AG04450 (cell line): ENCODE results near the gene DBH. TPM values are rescaled to one million over a fixed set of nuclear protein-coding genes. Genes with fewer than 3 reads are reported as not detected.

Source experiments
- CTCF ChIA-PET: fragments of 300-600, 350-600 bp; formaldehyde crosslinking; extraction: SDS; loops from one replicate; lab custom pipeline; 2022; ENCODE audit warnings: antibody characterized with exemption, inconsistent platforms; lab: Charles Lee
- POLR2A ChIA-PET: fragments of 350-600 bp; formaldehyde crosslinking; extraction: SDS; loops from one replicate; lab custom pipeline; 2021; ENCODE audit warnings: antibody characterized with exemption, inconsistent platforms; lab: Yijun Ruan, JAX
- DNase-seq: peaks from one replicate; pipeline ENCODE4 v3.0.0-alpha.2; 2011; ENCODE audit warnings: low read depth, low spot score
- H3K27ac ChIP-seq: one replicate; pipeline ENCODE4 v1.5.1; 2012; ENCODE audit warnings: low read depth, low read length, control low read depth
- H3K27me3 ChIP-seq: one replicate; pipeline ENCODE4 v1.6.0; 2012; ENCODE audit warnings: low read length; ENCODE audit not compliant: control insufficient read depth, insufficient read depth
- H3K4me3 ChIP-seq: 2 replicates; pipeline ENCODE4 v1.5.1; 2011; ENCODE audit warnings: mild to moderate bottlenecking, low read depth, low read length, control low read depth
- H3K9me3 ChIP-seq: 2 replicates; pipeline ENCODE4 v1.5.1; 2012; ENCODE audit warnings: low read length; ENCODE audit not compliant: control insufficient read depth, insufficient read depth
- CTCF ChIP-seq: IDR thresholded peaks from 2 replicates; pipeline ENCODE4 v1.5.1; 2011; ENCODE audit warnings: low read depth, low read length, control low read depth, inconsistent platforms
- polyA plus RNA-seq: library from polyadenylated mRNA; depleted of rRNA; stranded (reverse); fragments of >200 nt; gene quantifications from 2 replicates; pipeline ENCODE4 v1.2.3, GENCODE V29; 2011

Gene DBH
- polyA plus RNA-seq, 1 experiment = not detected

- peaks cover 18% of the 10 kb centered on the region for H3K27me3 ChIP-seq
- ChIA-PET CTCF (no interaction called here), POLR2A (no interaction called here)
- DNase-seq = no peak
- TF ChIP-seq CTCF = no peak
- H3K9me3 ChIP-seq = peaks cover 17% of the 10 kb centered on the region
- no peak overlapping the region for H3K27ac ChIP-seq
- H3K4me3 ChIP-seq = no peak overlapping the region
These were observed 45.8 kb upstream of the DBH start for GRCh38 chr9:133590231-133590855.

- Histone ChIP-seq H3K27me3 (peaks cover 10% of the 10 kb centered on the region), H3K9me3 (peaks cover 23% of the 10 kb centered on the region), H3K4me3 (no peak overlapping the region), H3K27ac (no peak overlapping the region)
- no peak for DNase-seq
- ChIA-PET POLR2A (no interaction called here), CTCF (no interaction called here)
- TF ChIP-seq CTCF = no peak
These were observed 44.9 kb upstream of the DBH start for GRCh38 chr9:133591116-133591910.

- ChIA-PET POLR2A (no interaction called here), CTCF (no interaction called here)
- no peak for TF ChIP-seq CTCF
- no peak overlapping the region for H3K27ac ChIP-seq
- H3K27me3 ChIP-seq = peaks cover 11% of the 10 kb centered on the region
- H3K4me3 ChIP-seq = no peak overlapping the region
- peaks cover 27% of the 10 kb centered on the region for H3K9me3 ChIP-seq
- no peak for DNase-seq
These were observed 44.2 kb upstream of the DBH start for GRCh38 chr9:133591985-133592384.

GRCh38 chr9:133592731-133593409 lies 43.3 kb upstream of the DBH start:
- H3K9me3 ChIP-seq = peaks cover 27% of the 10 kb centered on the region
- TF ChIP-seq CTCF = peak; percentile 19; the same call in 1 of the 2 replicates
- ChIA-PET CTCF (no interaction called here), POLR2A (no interaction called here)
- H3K27me3 ChIP-seq = peaks cover 6% of the 10 kb centered on the region
- H3K27ac ChIP-seq = no peak overlapping the region
- H3K4me3 ChIP-seq = no peak overlapping the region
- no peak for DNase-seq
